Activated CD4-positive, alpha-beta T cell treated with anti-CD3 and anti-CD28 coated beads for 36 hours (primary cell): ENCODE data around the gene ACOT2. TPM values are rescaled to one million over a fixed set of nuclear protein-coding genes. Genes with fewer than 3 reads are reported as not detected.
"Not testable (repeated sequence)": the region's sequence is repeated elsewhere in the genome, so short reads cannot be mapped to it uniquely, and the experiment has no call there.

Experiments
- ATAC-seq: fragments of 200-7000 bp; cut with Tn5 transposase; one replicate; pipeline ENCODE4 v1.10.0; 2021; ENCODE audit warnings: mild to moderate bottlenecking, moderate library complexity
- CTCF ChIA-PET: fragments of 350-600 bp; sonication (Branson Sonifier 250); formaldehyde crosslinking; loops from one replicate; lab custom pipeline; 2021; ENCODE audit warnings: antibody characterized with exemption; lab: Charles Lee
- POLR2A ChIA-PET: fragments of 350-600 bp; sonication (Branson Sonifier 250); formaldehyde crosslinking; loops from one replicate; lab custom pipeline; 2021; ENCODE audit warnings: antibody characterized with exemption, inconsistent platforms; lab: Charles Lee
- DNase-seq: peaks from one replicate; pipeline ENCODE4 v3.0.0-alpha.2; 2020
- H3K27ac Mint-ChIP-seq: one replicate; pipeline ENCODE4 v1.8.0; 2021; ENCODE audit warnings: mixed read lengths
- H3K27me3 Mint-ChIP-seq: one replicate; pipeline ENCODE4 v1.8.0; 2021; ENCODE audit warnings: mixed read lengths
- H3K36me3 Mint-ChIP-seq: one replicate; pipeline ENCODE4 v1.8.0; 2021; ENCODE audit warnings: low read depth, mixed read lengths
- H3K4me1 Mint-ChIP-seq: one replicate; pipeline ENCODE4 v1.8.0; 2021; ENCODE audit warnings: mixed read lengths
- H3K4me3 Mint-ChIP-seq: one replicate; pipeline ENCODE4 v1.8.0; 2021; ENCODE audit warnings: mild to moderate bottlenecking, moderate library complexity, mixed read lengths
- H3K9me3 Mint-ChIP-seq: one replicate; pipeline ENCODE4 v1.8.0; 2021; ENCODE audit warnings: low read depth, mixed read lengths
- intact Hi-C, 2 experiments: fragments of 100-400 bp; cut with DNase I in 1 of 2; cut with micrococcal nuclease in 1 of 2; formaldehyde crosslinking; loops; one replicate each; pipeline versions ENCODE4 v1.14.2 to v1.15.1; 2022 to 2024; cut with DNase I, micrococcal nuclease
- total RNA-seq, 2 experiments: library from RNA; stranded (reverse); gene quantifications; one replicate each; pipeline ENCODE4 v1.2.3, GENCODE V29; 2021

Gene ACOT2
- total RNA-seq, 2 experiments from 2014 or later = 2.8 to 5.0 TPM

DNA sequence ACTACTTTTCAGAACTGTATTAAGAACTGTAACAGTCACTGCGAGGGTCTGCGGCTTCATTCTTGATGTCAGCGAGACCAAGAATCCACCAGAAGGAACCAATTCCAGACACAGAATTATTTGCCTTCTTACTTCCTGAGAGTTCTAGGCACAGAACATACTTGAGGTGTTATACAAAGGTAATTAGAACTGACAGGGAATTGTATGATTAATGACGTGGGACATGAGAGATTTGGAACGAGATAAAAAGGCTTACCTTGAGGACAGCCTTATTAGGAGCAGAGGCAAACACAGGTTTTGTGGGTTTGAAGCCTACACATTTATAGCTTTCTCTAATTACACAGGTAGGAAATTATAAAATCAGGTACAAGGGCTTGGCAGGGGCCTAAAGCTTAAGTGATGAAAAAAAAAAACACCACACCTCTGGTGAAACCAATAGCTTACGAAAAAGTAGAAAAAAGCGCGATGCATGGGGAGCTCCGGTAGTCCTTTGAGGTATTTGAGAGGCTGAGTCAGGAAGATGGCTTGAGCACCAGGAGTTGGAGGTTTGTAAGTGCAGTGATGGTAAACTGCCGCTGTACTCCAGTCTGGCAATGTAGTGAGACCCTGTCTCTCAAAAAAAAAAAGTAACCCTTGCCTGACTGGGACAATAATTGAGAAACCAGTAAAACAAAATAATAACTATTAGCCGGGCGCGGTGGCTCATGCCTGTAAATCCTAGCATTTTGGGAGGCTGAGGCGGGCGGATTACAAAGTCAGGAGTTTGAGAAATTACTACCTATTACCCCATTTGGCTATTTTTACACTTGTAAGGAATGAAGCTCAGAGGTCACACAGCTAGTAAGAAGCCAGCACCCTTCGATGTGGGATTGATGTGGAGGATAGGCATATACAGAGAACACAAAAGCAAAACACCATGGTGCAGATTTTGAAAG, 795 bp upstream of the ACOT2 start:
- Mint-ChIP-seq H3K4me1 (peaks cover 46% of the 10 kb centered on the region), H3K27ac (peak overlapping the region; percentile 97), H3K27me3 (no peaks in the 10 kb centered on the region), H3K36me3 (peaks cover 40% of the 10 kb centered on the region), H3K4me3 (peak overlapping the region; percentile 95), H3K9me3 (no peaks in the 10 kb centered on the region)
- ChIA-PET POLR2A (interaction anchor here (0.6 to 1.4 kb wide), 10 partner anchors 22 to 541 kb away, joined by 3 to 6 read pairs (median 3); partner anchors contain the start of genes ACOT4, DNAL1, RIOX1 and ZFYVE1), CTCF (interaction anchor here (0.6 to 2.0 kb wide), 15 partner anchors 22 to 510 kb away, joined by 3 to 12 read pairs (median 4); partner anchors contain the start of genes ACOT6, RBM25 and RIOX1)
- DNase-seq (peak; percentile 50), ATAC-seq (peak; percentile 32)
- intact Hi-C loops = loop anchor here (2.0 to 10.0 kb wide), 3 partner anchors 25 to 273 kb away; no protein-coding TSS in a partner anchor

DNA sequence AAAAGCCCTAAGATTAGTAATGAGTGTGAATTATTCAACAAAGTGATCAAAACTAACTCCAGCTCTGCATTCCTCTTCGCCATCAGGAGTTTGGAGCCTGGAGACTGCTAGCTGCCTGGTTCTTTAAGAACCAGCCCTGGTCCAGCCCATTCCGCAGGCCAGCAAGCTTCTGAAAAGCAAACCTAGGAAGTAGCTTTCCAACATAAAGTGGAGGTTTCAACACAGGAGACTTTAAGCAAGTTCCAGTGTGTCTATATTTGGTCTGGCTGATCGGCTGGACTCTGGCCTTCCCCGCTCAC, 178 bp upstream of the ACOT2 start:
- CTCF ChIA-PET = interaction anchor here (0.6 to 2.0 kb wide), 12 partner anchors 24 to 510 kb away, joined by 3 to 12 read pairs (median 4); partner anchors contain the start of genes ACOT6, RBM25 and RIOX1

DNA sequence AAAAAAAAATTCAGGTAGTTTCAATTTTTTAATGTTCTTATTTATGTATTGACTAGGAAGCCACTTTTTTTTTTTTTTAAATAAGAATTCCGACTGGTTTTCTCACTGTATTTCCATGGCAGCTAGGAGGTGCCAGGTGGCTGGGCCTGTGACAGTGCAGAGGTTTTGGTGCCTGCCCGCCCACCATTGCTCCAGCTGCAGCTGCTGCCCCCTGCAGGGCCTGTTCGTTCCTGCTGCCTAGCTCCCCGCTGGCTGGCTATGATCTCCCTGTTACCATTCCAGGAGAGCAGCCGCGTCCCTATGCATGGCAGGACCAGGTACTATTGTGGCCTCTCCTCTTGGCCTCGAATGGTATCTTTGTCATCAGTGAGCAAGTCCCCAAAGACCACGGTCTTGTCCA, 1.9 kb downstream of the ACOT2 start:
- ChIA-PET CTCF (interaction anchor here (0.6 to 2.0 kb wide), 20 partner anchors 9 to 515 kb away, joined by 3 to 13 read pairs (median 3); no protein-coding TSS in a partner anchor), POLR2A (interaction anchor here (0.6 to 1.0 kb wide), 5 partner anchors 18 to 604 kb away, joined by 3 to 5 read pairs (median 3); partner anchors contain the start of gene ACOT6)
- intact Hi-C loops = loop anchor here (1.0 kb wide), 1 partner anchor 125 kb away; no protein-coding TSS in a partner anchor
- H3K4me3 Mint-ChIP-seq, H3K27me3 Mint-ChIP-seq, H3K9me3 Mint-ChIP-seq, H3K27ac Mint-ChIP-seq: not testable (repeated sequence)
- peaks cover 37% of the 10 kb centered on the region for H3K36me3 Mint-ChIP-seq
- peak; percentile 45 for ATAC-seq
- DNase-seq = peak; percentile 81
- peaks cover 37% of the 10 kb centered on the region for H3K4me1 Mint-ChIP-seq

More for the DNA sequence above, 178 bp upstream of the ACOT2 start:
- ATAC-seq, DNase-seq, H3K27me3 Mint-ChIP-seq, H3K9me3 Mint-ChIP-seq: not testable (repeated sequence)
- peak overlapping the region; percentile 95 for H3K4me3 Mint-ChIP-seq
- peaks cover 49% of the 10 kb centered on the region for H3K4me1 Mint-ChIP-seq
- intact Hi-C loops = loop anchor here (1.0 to 10.0 kb wide), 9 partner anchors 24 to 433 kb away; partner anchors contain the start of genes ACOT6 (in 1 of the 2), DNAL1 (in 1 of the 2), PSEN1 (in 1 of the 2) and RIOX1 (in 1 of the 2)
- H3K36me3 Mint-ChIP-seq = peaks cover 43% of the 10 kb centered on the region
- peak overlapping the region; percentile 97 for H3K27ac Mint-ChIP-seq
- POLR2A ChIA-PET = interaction anchor here (0.5 to 1.0 kb wide), 7 partner anchors 21 to 433 kb away, joined by 3 to 4 read pairs (median 3); partner anchors contain the start of genes ACOT4, DNAL1 and PSEN1

DNA sequence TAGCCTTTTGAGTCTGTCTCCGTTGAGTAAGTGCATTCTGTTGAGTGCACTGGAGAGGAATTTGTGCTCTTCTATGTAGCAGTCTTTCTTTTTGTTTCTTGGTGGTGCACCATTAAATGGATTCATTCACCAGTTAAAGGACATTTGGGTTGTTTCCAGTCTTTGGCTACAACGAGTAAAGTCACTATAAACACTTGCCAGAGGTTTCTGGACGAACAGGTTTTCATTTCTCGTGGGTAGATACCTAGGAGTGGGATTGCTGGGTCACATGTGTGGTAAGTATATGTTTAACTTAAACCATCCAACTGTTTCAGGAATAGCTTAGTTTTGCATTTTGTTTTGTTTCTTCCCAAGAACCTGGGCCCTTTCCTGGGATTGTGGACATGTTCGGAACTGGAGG, 4.0 kb downstream of the ACOT2 start:
- H3K4me3 Mint-ChIP-seq, intact Hi-C loops, ATAC-seq, H3K27ac Mint-ChIP-seq, POLR2A ChIA-PET, H3K9me3 Mint-ChIP-seq, H3K27me3 Mint-ChIP-seq, CTCF ChIA-PET, DNase-seq: not testable (repeated sequence)
- Mint-ChIP-seq H3K36me3 (peaks cover 20% of the 10 kb centered on the region), H3K4me1 (peaks cover 20% of the 10 kb centered on the region)

DNA sequence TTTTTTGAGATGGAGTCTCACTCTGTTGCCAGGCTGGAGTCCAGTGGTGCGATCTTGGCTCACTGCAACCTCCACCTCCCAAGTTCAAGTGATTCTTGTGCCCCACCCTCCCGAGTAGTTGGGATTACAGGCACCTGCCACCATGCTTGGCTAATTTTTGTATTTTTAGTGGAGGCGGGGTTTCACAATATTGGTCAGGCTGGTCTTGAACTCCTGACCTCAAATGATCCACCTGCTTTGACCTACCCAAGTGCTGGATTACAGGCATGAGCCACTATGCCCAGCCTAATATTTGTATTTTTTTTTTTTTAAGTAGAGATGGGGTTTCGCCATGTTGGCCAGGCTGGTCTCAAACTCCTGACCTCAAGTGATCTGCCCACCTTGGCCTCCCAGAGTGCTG, 4.7 kb downstream of the ACOT2 start:
- intact Hi-C loops = not testable (repeated sequence)

DNA sequence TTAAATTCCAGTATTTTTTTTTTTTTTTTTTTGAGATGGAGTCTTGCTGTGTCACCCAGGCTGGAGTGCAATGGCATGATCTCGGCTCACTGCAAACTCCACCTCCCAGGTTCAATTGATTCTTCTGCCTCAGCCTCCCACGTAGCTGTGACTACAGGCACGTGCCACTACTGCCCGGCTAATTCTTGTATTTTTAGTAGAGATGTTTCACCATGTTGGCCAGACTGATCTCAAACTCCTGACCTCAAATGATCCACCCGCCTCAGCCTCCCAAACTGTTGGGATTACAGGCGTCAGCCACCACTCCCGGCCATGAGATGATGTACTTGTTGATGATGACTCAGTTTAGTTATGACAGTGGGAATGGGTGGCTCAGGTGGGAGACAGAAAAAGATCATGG, 5.2 kb downstream of the ACOT2 start:
- peaks cover 12% of the 10 kb centered on the region for H3K36me3 Mint-ChIP-seq
- H3K27ac Mint-ChIP-seq, H3K4me3 Mint-ChIP-seq, H3K9me3 Mint-ChIP-seq, intact Hi-C loops, DNase-seq, H3K27me3 Mint-ChIP-seq, ATAC-seq, POLR2A ChIA-PET: not testable (repeated sequence)
- CTCF ChIA-PET = interaction anchor here (1.1 kb wide), 1 partner anchor 80 kb away, joined by 3 read pairs; no protein-coding TSS in a partner anchor
- peaks cover 15% of the 10 kb centered on the region for H3K4me1 Mint-ChIP-seq

More for the DNA sequence above, 4.7 kb downstream of the ACOT2 start:
- H3K27me3 Mint-ChIP-seq, H3K4me3 Mint-ChIP-seq, H3K27ac Mint-ChIP-seq, DNase-seq, POLR2A ChIA-PET, H3K9me3 Mint-ChIP-seq, ATAC-seq: not testable (repeated sequence)
- peaks cover 15% of the 10 kb centered on the region for H3K4me1 Mint-ChIP-seq
- CTCF ChIA-PET = interaction anchor here (1.1 kb wide), 1 partner anchor 80 kb away, joined by 3 read pairs; no protein-coding TSS in a partner anchor
- H3K36me3 Mint-ChIP-seq = peaks cover 13% of the 10 kb centered on the region

DNA sequence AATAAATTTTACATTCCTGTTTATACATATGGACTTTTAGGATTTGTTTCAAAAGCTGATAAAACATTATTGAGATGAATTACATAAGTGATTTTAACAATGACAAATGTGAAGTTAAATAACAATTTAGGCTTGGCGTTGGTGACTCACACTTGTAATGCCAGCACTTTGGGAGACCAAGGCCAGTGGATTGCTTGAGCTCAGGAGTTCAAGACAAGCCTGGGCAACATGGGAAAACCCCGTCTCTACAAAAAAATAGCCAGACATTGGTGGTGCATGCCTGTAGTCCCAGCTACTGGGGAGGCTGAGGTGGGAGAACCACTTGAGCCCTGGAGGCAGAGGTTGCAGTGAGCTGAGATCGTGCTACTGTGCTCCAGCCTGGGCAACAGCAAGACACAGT, 7.4 kb downstream of the ACOT2 start:
- Mint-ChIP-seq H3K9me3 (no peaks in the 10 kb centered on the region), H3K36me3 (peaks cover 11% of the 10 kb centered on the region), H3K4me3 (no peak overlapping the region), H3K27ac (no peak overlapping the region), H3K4me1 (peaks cover 6% of the 10 kb centered on the region), H3K27me3 (no peaks in the 10 kb centered on the region)
- intact Hi-C loops = no loop called here
- ATAC-seq = no peak
- no peak for DNase-seq
- ChIA-PET CTCF (interaction anchor here (1.1 to 1.9 kb wide), 2 partner anchors 9 to 11 kb away, joined by 3 to 5 read pairs; no protein-coding TSS in a partner anchor), POLR2A (no interaction called here)

DNA sequence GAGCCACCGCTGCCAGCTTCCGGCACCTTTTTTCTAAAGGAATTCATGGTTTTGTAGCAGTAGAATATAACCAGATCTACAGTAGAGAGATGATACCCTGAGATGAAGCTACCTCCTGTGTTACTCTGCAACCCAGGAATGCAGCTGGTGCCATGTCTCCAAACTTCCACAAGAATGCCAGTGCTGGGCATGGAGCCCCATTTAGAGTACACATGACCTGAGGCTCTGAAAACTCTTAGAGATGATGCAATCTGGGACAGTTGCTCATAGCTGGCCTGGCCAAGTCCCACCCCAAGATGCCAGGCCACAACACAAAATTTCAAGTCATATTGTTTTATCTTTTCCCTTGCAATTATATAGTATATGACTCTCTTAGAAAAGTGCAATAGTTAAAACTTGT, 8.2 kb downstream of the ACOT2 start:
- H3K4me3 Mint-ChIP-seq, intact Hi-C loops, POLR2A ChIA-PET: not testable (repeated sequence)

DNA sequence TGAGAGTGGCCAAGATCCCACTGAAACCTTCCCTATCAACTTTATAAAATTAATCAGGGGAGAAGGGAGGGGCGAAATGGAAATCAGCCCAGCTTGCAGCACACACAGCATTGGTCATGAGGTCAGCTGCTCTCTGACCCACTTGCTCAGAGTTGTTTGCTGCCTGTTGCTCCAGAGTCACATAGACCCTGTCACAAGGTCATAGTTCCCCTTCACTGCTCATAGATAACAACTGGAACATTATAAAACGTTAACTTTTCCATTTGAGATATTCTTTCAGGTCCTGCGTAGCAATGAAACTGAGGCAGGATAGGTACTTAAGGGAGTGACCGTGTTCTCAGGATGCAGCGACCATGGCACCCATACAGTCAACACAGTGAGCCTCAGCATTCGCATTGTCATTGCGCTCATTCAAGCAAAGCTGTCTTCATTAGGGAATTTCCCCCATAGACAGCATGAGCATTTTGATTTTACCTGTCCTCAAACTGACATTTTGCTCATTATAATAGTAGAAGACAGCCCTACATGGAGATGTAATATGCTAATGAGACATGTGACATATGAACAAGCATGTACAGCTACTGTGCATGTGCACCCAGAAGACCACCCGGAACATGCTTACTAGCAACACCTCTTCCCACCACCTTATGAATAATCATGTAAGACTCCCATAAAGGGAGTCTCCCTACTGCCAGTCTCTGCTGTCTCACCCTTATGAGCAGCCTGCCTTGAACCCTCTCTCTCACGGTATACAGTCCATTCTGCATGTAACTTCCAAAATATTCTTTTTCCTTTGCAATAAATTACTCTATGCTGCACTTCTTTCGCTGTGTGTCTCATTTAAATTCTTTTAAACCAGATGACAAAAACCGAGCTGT, 13.3 kb downstream of the ACOT2 start:
- H3K27me3 Mint-ChIP-seq, POLR2A ChIA-PET, CTCF ChIA-PET, H3K27ac Mint-ChIP-seq, ATAC-seq, H3K4me1 Mint-ChIP-seq, intact Hi-C loops, DNase-seq, H3K4me3 Mint-ChIP-seq, H3K36me3 Mint-ChIP-seq, H3K9me3 Mint-ChIP-seq: not testable (repeated sequence)

More for the DNA sequence above, 8.2 kb downstream of the ACOT2 start:
- H3K36me3 Mint-ChIP-seq = peaks cover 11% of the 10 kb centered on the region
- not testable (repeated sequence) for H3K4me1 Mint-ChIP-seq, H3K9me3 Mint-ChIP-seq, H3K27ac Mint-ChIP-seq, ATAC-seq, DNase-seq, H3K27me3 Mint-ChIP-seq
- CTCF ChIA-PET = interaction anchor here (0.5 to 1.9 kb wide), 2 partner anchors 10 to 105 kb away, joined by 5 to 6 read pairs; no protein-coding TSS in a partner anchor

DNA sequence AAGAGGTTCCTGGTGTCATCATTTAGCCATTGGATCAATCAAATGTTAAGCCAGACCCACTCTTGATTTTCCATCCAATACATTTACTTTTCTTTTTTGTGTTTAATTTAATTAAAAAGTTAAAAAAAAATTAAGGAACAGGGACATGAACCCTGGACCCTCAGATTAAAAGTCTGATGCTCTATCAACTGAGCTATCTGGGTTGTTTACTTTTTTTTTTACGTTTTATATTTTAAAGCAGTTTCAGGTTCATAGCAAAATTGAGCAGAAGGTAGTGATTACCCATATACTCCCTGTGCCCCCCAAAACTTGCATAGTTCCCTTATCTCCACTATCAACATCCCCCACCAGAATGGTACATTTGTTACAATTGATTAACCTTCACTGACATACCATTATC, 19.7 kb downstream of the ACOT2 start:
- ChIA-PET POLR2A (no interaction called here), CTCF (interaction anchor here (0.6 to 1.8 kb wide), 4 partner anchors 18 to 79 kb away, joined by 3 to 12 read pairs (median 4); no protein-coding TSS in a partner anchor)
- no peaks in the 10 kb centered on the region for H3K27me3 Mint-ChIP-seq

More for the DNA sequence above, 19.7 kb downstream of the ACOT2 start:
- Mint-ChIP-seq H3K9me3 (no peaks in the 10 kb centered on the region), H3K4me3 (no peak overlapping the region), H3K36me3 (peaks cover under 1% of the 10 kb centered on the region), H3K27ac (no peak overlapping the region), H3K4me1 (peaks cover 8% of the 10 kb centered on the region)
- no peak for DNase-seq
- intact Hi-C loops = no loop called here
- no peak for ATAC-seq
